ENCODE results near the gene CD248. TPM values are rescaled to one million over a fixed set of nuclear protein-coding genes. Genes with fewer than 3 reads are reported as not detected.

CD248 gene
- total RNA-seq, 1 donor from 2014 or later = 12.3 TPM

DNA sequence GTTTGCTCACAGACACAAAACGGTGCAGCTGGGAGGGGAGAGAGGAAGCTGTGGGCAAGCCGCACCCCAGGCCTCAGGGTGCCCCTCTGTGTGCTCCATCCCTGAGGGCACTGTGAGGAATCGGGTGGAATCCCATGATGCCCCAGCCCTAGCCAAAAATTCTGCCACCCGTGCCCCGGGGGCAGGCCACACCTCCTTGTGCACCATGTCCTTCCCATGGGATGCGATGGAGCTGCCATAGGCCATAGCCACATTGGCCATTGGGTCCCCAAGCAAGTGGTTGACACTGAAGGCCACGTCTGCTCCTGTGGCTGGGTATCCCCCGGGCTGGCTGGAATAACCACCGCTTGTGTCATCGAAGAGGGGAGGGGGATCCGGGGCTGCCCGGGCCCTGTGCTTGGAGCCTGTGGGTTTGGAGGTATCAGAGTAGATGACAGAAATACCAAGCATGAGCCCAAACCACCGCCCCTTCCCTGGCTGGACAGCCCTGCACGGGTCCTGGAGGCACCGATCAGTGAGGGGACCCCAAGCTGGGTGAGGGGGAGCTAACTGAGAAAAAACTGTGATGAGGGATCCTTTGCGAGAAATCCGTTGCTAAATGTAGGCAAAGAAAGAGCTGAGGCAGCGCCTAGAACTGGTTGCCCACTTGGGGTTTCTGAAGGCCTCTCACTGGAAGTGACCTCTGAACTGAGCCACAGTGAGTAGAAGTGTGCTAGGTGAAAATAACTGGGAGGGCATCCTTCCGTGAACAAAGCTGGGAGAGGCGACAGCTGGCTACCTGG is 28.8 kb downstream of the CD248 start:
- intact Hi-C loops (cut with micrococcal nuclease) = no loop called here
- Histone ChIP-seq H3K4me3 (peak overlapping the region; percentile 92), H3K27me3 (ENCODE audit: low read depth) (peaks cover 27% of the 10 kb centered on the region), H3K4me1 (peaks cover 50% of the 10 kb centered on the region), H3K36me3 (peaks cover 4% of the 10 kb centered on the region), H3K9me3 (replicated peaks) (no peaks in the 10 kb centered on the region), H3K27ac (replicated peaks) (peak overlapping the region; percentile 97)
- TF ChIP-seq, protein P1, sequence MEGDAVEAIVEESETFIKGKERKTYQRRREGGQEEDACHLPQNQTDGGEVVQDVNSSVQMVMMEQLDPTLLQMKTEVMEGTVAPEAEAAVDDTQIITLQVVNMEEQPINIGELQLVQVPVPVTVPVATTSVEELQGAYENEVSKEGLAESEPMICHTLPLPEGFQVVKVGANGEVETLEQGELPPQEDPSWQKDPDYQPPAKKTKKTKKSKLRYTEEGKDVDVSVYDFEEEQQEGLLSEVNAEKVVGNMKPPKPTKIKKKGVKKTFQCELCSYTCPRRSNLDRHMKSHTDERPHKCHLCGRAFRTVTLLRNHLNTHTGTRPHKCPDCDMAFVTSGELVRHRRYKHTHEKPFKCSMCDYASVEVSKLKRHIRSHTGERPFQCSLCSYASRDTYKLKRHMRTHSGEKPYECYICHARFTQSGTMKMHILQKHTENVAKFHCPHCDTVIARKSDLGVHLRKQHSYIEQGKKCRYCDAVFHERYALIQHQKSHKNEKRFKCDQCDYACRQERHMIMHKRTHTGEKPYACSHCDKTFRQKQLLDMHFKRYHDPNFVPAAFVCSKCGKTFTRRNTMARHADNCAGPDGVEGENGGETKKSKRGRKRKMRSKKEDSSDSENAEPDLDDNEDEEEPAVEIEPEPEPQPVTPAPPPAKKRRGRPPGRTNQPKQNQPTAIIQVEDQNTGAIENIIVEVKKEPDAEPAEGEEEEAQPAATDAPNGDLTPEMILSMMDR (IDR thresholded peaks at IDR 0.05; ENCODE audit: borderline replicate concordance) = no peak
- no peak for DNase-seq

DNA sequence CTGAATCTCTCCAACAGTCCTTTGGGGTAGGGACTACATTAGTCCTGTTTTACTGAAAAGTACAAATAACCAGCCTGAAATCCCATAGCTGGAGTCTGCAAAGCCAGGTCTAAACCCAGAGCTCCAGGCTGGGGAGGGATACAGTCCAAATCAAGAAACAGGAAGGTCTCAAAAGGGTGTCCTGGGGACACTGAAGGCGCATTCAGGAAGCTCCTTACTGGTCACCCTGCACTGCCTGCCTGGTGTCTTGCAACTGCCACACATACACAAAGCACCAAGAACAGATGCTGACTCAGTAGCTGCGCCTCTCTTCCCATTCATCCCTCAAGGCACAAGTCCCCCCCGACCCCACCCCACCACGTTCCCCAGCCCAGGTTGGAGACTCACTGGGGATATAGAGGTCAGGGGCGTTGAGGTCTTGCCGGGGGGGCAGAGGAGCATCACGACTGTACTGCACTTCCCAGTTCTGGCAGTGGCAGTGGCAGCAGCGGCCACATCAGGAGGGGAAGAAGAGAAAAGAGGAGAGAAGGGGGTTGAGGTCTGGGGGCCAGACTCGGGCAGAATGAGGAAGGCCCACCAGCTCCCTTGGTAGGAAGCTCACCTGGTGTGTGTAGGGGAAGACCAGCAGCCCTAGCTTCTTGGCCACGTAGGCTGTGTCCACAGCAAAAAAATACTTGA is 29.5 kb downstream of the CD248 start:
- Histone ChIP-seq H3K4me1 (peaks cover 56% of the 10 kb centered on the region), H3K4me3 (peak overlapping the region; percentile 92)
- TF ChIP-seq, protein P1 (IDR thresholded peaks at IDR 0.05; ENCODE audit: borderline replicate concordance) = no peak

DNA sequence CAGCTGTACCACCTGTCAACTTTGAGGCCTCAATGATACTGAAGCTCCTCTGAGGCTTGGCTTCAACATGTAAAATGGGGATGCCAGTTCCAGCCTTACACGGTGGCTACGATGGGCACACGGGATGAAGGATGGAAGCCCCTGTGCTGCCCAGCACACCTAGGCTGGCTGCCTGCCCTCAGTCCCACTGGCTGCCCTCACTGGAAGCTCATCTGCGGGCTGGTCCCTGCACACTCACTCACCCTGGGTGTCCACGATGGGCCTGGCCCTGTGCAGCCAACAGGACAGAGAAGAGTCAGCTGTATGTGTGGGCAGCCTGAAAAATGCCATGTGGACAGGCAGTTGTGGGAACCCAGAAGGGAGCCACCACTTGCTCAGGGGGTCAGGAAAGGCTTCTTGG is 30.1 kb downstream of the CD248 start:
- no peak overlapping the region for H3K27ac ChIP-seq (replicated peaks)
- TF ChIP-seq, protein P1 (IDR thresholded peaks at IDR 0.05; ENCODE audit: borderline replicate concordance) = no peak
- intact Hi-C loops (cut with micrococcal nuclease) = no loop called here
- H3K9me3 ChIP-seq (replicated peaks) = no peaks in the 10 kb centered on the region
- DNase-seq = no peak
- peaks cover 13% of the 10 kb centered on the region for H3K27me3 ChIP-seq (ENCODE audit: low read depth)
- no peak overlapping the region for H3K4me3 ChIP-seq
- peaks cover 57% of the 10 kb centered on the region for H3K4me1 ChIP-seq
- peaks cover 4% of the 10 kb centered on the region for H3K36me3 ChIP-seq

More for the DNA sequence above, 29.5 kb downstream of the CD248 start:
- Histone ChIP-seq H3K36me3 (peaks cover 4% of the 10 kb centered on the region), H3K27ac (replicated peaks) (no peak overlapping the region), H3K9me3 (replicated peaks) (no peaks in the 10 kb centered on the region), H3K27me3 (ENCODE audit: low read depth) (peaks cover 20% of the 10 kb centered on the region)
- DNase-seq = no peak
- intact Hi-C loops (cut with micrococcal nuclease) = no loop called here

DNA sequence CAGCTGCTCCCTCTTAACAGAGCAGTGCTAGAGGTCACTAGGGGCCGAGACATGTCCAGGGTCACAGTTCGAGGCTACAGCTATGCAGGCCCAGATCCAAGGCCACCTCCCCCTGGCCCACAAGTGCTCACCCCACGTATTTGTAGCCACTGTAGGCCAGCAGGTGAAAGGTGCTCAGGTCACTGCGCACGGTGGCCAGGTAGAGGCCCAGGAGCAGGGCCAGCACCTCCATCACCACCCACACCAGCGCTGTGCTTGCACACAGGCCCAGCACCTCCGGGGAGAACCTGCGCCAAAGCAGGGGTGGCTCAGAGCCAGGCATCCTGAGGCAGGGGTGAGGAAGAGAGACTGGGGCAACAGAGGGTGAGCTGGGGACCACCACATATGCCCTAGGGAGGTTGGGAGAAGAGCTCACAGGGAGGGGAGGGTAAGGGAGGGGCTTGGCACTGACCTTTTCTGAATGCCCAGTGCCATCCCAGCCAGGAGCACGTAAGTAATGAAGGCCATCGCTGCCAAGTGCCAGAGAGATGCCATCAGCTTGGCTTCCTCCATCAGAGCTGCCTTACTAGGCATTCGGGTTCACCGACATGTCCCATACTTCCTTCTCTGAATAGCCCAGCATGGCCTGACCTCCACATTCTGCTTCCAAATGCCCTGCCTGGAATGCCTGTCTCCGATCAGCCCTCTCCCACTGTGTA is 31.4 kb downstream of the CD248 start:
- TF ChIP-seq, protein P1 (IDR thresholded peaks at IDR 0.05; ENCODE audit: borderline replicate concordance) = no peak
- intact Hi-C loops (cut with micrococcal nuclease) = no loop called here
- peaks cover 57% of the 10 kb centered on the region for H3K4me1 ChIP-seq
- H3K4me3 ChIP-seq = no peak overlapping the region
- no peak overlapping the region for H3K27ac ChIP-seq (replicated peaks)
- no peaks in the 10 kb centered on the region for H3K9me3 ChIP-seq (replicated peaks)
- no peak for DNase-seq
- peaks cover 4% of the 10 kb centered on the region for H3K36me3 ChIP-seq
- H3K27me3 ChIP-seq (ENCODE audit: low read depth) = peaks cover 3% of the 10 kb centered on the region

DNA sequence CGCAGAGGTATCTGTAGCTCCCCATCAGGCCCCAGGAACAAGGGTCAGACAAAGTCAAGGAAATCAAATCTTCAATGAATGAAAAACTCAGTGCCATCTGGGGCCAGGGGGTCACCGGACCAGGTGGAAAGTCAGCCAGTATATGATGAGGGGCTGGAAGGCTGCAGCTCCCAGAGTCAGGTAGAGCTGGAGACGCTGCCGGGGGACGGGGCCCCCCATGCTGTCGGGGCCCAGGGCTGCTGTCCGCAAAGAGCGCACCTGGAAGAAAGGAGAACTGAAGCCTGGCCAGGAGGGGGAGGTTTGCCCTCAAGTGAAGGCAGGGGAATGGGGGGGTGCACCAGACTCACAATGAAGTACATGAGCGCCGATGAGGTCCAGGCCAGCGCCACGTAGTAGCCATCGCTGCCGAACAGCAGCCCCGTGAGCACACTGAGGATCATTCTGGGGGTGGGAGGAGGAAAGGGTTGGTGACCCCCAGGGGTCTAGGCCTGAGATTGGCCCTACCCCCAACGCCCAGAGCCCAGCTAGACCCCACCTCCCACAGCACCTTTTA is 32.2 kb downstream of the CD248 start:
- peaks cover 9% of the 10 kb centered on the region for H3K27me3 ChIP-seq (ENCODE audit: low read depth)
- peaks cover 49% of the 10 kb centered on the region for H3K4me1 ChIP-seq
- H3K27ac ChIP-seq (replicated peaks) = no peak overlapping the region
- intact Hi-C loops (cut with micrococcal nuclease) = no loop called here
- no peak overlapping the region for H3K4me3 ChIP-seq
- TF ChIP-seq, protein P1 (IDR thresholded peaks at IDR 0.05; ENCODE audit: borderline replicate concordance) = no peak
- DNase-seq = no peak
- H3K36me3 ChIP-seq = peaks cover 4% of the 10 kb centered on the region
- no peaks in the 10 kb centered on the region for H3K9me3 ChIP-seq (replicated peaks)
